ENCODE results near the gene RBBP5. TPM values are rescaled to one million over a fixed set of nuclear protein-coding genes. Genes with fewer than 3 reads are reported as not detected.

RBBP5 gene
- total RNA-seq, 1 donor, result 19.5 TPM

DNA sequence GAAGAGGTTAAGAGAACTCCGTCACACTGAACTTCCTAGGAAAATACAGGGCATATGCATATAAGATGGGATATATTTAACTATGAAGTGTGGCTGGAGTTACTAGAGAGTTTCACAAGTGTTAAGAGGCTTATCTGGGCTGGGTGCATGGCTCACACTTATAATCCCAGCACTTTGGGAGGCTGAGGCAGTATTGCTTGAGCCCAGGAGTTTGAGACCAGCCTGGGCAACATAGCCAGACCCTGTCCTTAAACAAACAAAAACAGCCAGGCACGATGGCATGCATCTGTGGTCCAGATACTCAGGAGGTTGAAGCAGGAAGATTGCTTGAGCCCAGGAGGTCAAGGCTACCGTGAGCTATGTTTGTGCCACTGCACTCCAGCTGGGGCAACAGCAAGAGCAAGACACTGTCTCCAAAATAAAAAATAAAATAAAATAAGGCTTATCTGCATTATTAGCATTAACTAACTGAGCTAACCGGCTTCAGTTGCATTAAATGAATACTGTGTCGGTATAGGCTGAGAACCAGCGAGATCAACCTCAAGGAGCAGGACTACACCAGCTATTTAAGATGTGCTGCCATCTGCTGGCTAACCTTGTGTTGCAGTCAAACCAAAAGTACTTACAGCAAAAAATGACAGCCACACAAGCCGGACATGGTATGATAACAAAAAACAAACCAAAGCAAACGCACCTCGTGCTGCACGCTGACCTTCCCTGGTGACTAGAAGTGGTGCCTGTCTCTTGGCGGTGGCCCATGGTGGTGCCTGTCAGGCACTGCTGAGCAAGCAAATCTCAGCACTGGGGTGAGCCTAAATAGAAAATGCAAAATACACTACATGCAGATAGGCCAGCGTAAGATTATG lies 19.7 kb upstream of the RBBP5 start:
- Histone ChIP-seq H4K20me1 (ENCODE audit: insufficient read depth, low read length) (no peaks in the 10 kb centered on the region), H3K4me2 (ENCODE audit: insufficient read depth, low read length) (peak overlapping the region; percentile 86), H3K27me3 (ENCODE audit: insufficient read depth, low read length) (no peaks in the 10 kb centered on the region), H3K9me3 (ENCODE audit: low read depth, low read length) (no peaks in the 10 kb centered on the region), H3K79me2 (ENCODE audit: insufficient read depth, low read length) (no peaks in the 10 kb centered on the region), H3K27ac (ENCODE audit: low read depth, low read length) (peak overlapping the region; percentile 5), H3K36me3 (ENCODE audit: insufficient read depth, low read length) (no peaks in the 10 kb centered on the region), H2AFZ (ENCODE audit: low read length) (peak overlapping the region; percentile 72), H3K4me1 (ENCODE audit: insufficient read depth, low read length) (peaks cover 34% of the 10 kb centered on the region), H3K4me3 (ENCODE audit: insufficient read depth, low read length) (peak overlapping the region; percentile 54)
- DNase-seq (ENCODE audit: insufficient read length, low spot score, missing footprints), result peak; percentile 91
- TF ChIP-seq, protein P1, sequence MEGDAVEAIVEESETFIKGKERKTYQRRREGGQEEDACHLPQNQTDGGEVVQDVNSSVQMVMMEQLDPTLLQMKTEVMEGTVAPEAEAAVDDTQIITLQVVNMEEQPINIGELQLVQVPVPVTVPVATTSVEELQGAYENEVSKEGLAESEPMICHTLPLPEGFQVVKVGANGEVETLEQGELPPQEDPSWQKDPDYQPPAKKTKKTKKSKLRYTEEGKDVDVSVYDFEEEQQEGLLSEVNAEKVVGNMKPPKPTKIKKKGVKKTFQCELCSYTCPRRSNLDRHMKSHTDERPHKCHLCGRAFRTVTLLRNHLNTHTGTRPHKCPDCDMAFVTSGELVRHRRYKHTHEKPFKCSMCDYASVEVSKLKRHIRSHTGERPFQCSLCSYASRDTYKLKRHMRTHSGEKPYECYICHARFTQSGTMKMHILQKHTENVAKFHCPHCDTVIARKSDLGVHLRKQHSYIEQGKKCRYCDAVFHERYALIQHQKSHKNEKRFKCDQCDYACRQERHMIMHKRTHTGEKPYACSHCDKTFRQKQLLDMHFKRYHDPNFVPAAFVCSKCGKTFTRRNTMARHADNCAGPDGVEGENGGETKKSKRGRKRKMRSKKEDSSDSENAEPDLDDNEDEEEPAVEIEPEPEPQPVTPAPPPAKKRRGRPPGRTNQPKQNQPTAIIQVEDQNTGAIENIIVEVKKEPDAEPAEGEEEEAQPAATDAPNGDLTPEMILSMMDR (IDR thresholded peaks at IDR 0.05; ENCODE audit: extremely low read depth, low read depth, low read length), result peak; percentile 86

DNA sequence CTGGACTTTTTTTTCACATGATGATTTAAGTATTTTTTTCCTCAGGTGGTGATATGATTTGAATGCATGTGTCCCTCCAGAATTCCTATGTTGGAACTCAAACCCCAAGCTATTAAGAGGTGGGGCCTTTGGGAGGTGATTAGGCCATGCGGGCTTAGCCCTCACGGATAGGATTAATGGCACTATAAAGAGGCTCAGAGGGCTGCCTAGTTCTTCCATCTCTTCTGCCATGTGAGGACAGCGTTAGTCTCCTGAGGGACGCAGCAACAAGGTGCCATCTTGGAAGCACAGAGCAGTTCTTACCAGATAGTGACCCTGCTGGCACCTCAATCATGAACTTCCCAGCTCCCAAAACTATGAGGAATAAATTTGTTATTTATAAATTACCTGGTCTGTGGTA lies 18.3 kb upstream of the RBBP5 start:
- Histone ChIP-seq H3K4me3 (ENCODE audit: insufficient read depth, low read length) (no peak overlapping the region), H3K27me3 (ENCODE audit: insufficient read depth, low read length) (no peaks in the 10 kb centered on the region), H3K27ac (ENCODE audit: low read depth, low read length) (no peak overlapping the region), H3K9me3 (ENCODE audit: low read depth, low read length) (no peaks in the 10 kb centered on the region), H4K20me1 (ENCODE audit: insufficient read depth, low read length) (no peaks in the 10 kb centered on the region), H3K4me1 (ENCODE audit: insufficient read depth, low read length) (peaks cover 24% of the 10 kb centered on the region), H2AFZ (ENCODE audit: low read length) (no peak overlapping the region), H3K79me2 (ENCODE audit: insufficient read depth, low read length) (no peaks in the 10 kb centered on the region), H3K36me3 (ENCODE audit: insufficient read depth, low read length) (no peaks in the 10 kb centered on the region), H3K4me2 (ENCODE audit: insufficient read depth, low read length) (no peak overlapping the region)
- TF ChIP-seq, protein P1 (IDR thresholded peaks at IDR 0.05; ENCODE audit: extremely low read depth, low read depth, low read length), result no peak
- DNase-seq (ENCODE audit: insufficient read length, low spot score, missing footprints), result no peak

DNA sequence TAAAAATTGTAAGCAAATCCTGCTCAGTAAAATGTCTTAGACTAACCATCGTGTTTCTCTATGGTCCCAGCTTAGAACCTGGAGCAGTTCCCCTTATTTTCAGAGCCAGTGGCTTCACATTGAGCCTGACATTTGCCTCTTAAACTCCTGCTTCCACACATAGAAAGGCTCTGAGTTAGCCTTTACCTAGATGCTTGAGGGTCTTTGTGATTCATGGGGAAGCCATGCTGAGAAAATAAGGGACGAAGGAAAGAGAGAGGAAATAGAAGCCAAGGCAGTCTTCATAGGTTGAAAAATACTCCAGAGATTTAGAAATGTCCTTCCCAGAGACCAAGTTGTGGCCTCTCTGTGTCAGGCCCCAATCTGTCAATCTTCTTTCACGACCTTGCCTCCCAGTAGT lies 16.1 kb upstream of the RBBP5 start:
- TF ChIP-seq, protein P1 (IDR thresholded peaks at IDR 0.05; ENCODE audit: extremely low read depth, low read depth, low read length), result no peak
- Histone ChIP-seq H4K20me1 (ENCODE audit: insufficient read depth, low read length) (no peaks in the 10 kb centered on the region), H3K79me2 (ENCODE audit: insufficient read depth, low read length) (no peaks in the 10 kb centered on the region), H3K4me1 (ENCODE audit: insufficient read depth, low read length) (peaks cover 9% of the 10 kb centered on the region), H3K27me3 (ENCODE audit: insufficient read depth, low read length) (no peaks in the 10 kb centered on the region), H2AFZ (ENCODE audit: low read length) (no peak overlapping the region), H3K36me3 (ENCODE audit: insufficient read depth, low read length) (no peaks in the 10 kb centered on the region), H3K9me3 (ENCODE audit: low read depth, low read length) (no peaks in the 10 kb centered on the region), H3K27ac (ENCODE audit: low read depth, low read length) (no peak overlapping the region), H3K4me2 (ENCODE audit: insufficient read depth, low read length) (no peak overlapping the region), H3K4me3 (ENCODE audit: insufficient read depth, low read length) (no peak overlapping the region)
- DNase-seq (ENCODE audit: insufficient read length, low spot score, missing footprints), result no peak

DNA sequence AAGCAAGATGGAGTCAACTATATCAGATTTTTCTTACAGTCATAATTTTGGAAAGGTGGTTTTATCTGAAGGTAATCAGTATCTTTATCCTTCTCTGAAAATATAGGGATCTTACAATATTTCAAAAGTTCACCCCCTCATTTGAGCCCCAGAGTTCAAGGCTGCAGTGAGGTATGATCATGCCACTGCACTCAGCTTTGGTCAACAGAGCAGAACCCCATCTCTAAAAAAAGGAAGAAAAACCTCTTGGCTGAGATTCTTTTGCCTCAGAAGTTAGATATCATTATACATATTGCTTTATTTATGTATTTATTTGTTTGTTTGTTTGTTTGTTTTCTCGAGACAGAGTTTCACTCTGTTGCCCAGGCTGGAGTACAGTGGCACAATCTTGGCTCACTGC lies 11.5 kb upstream of the RBBP5 start:
- Histone ChIP-seq H3K9me3 (ENCODE audit: low read depth, low read length) (no peaks in the 10 kb centered on the region), H3K27me3 (ENCODE audit: insufficient read depth, low read length) (no peaks in the 10 kb centered on the region), H3K4me3 (ENCODE audit: insufficient read depth, low read length) (no peak overlapping the region), H3K79me2 (ENCODE audit: insufficient read depth, low read length) (no peaks in the 10 kb centered on the region), H3K4me1 (ENCODE audit: insufficient read depth, low read length) (no peaks in the 10 kb centered on the region), H3K27ac (ENCODE audit: low read depth, low read length) (no peak overlapping the region), H2AFZ (ENCODE audit: low read length) (no peak overlapping the region), H3K36me3 (ENCODE audit: insufficient read depth, low read length) (no peaks in the 10 kb centered on the region), H3K4me2 (ENCODE audit: insufficient read depth, low read length) (no peak overlapping the region), H4K20me1 (ENCODE audit: insufficient read depth, low read length) (no peaks in the 10 kb centered on the region)
- TF ChIP-seq, protein P1 (IDR thresholded peaks at IDR 0.05; ENCODE audit: extremely low read depth, low read depth, low read length), result no peak
- no peak for DNase-seq (ENCODE audit: insufficient read length, low spot score, missing footprints)

All from osteoblast (primary cell).